ENCODE results near the gene ZER1. TPM values are rescaled to one million over a fixed set of nuclear protein-coding genes. Genes with fewer than 3 reads are reported as not detected.
A peak's percentile ranks its signal among the peaks of the same experiment; 100 is the strongest.

Gene ZER1
- total RNA-seq, 1 donor from 2014 or later: 18.7 TPM

- Mint-ChIP-seq H3K27me3 (ENCODE audit: low read depth) (no peaks in the 10 kb centered on the region), H3K9me3 (no peaks in the 10 kb centered on the region), H3K36me3 (ENCODE audit: low read depth) (peaks cover 20% of the 10 kb centered on the region), H3K27ac (peak overlapping the region; percentile 88), H3K4me1 (ENCODE audit: low read depth) (peaks cover 35% of the 10 kb centered on the region), H3K4me3 (ENCODE audit: low read depth) (peak overlapping the region; percentile 98)
- DNase-seq (ENCODE audit: low spot score): peak; percentile 37
- intact Hi-C loops (cut with micrococcal nuclease): loop anchor here (1.0 to 10.0 kb wide), 3 partner anchors 47 to 170 kb away; partner anchors contain the start of genes SPTAN1, TBC1D13 and ZER1
Measured at GRCh38 chr9:128724744-128725211, 46.9 kb downstream of the ZER1 start.

GRCh38 chr9:128723866-128724743 lies 47.6 kb downstream of the ZER1 start, which contains the start of gene ZDHHC12:
Gene ZDHHC12, minus strand, starts transcription at chr9:128724127. Its CDS starts 34 bp downstream, at chr9:128724093.
- Mint-ChIP-seq H3K36me3 (ENCODE audit: low read depth) (peaks cover 24% of the 10 kb centered on the region), H3K4me1 (ENCODE audit: low read depth) (peaks cover 35% of the 10 kb centered on the region), H3K4me3 (ENCODE audit: low read depth) (peak within 1 kb of the TSS; percentile 98), H3K27me3 (ENCODE audit: low read depth) (no peaks in the 10 kb centered on the region), H3K27ac (peak within 1 kb of the TSS; percentile 90), H3K9me3 (no peaks in the 10 kb centered on the region)
- DNase-seq (ENCODE audit: low spot score): peak; percentile 99
- intact Hi-C loops (cut with micrococcal nuclease): loop anchor here (1.0 to 10.0 kb wide), 3 partner anchors 47 to 169 kb away; partner anchors contain the start of genes SPTAN1, TBC1D13 and ZER1

- intact Hi-C loops (cut with micrococcal nuclease): loop anchor here (10.0 kb wide), 1 partner anchor 169 kb away; the partner anchor contains the start of gene SPTAN1
- H3K27ac Mint-ChIP-seq: peak overlapping the region; percentile 90
- H3K36me3 Mint-ChIP-seq (ENCODE audit: low read depth): peaks cover 24% of the 10 kb centered on the region
- H3K4me1 Mint-ChIP-seq (ENCODE audit: low read depth): peaks cover 35% of the 10 kb centered on the region
- no peaks in the 10 kb centered on the region for H3K9me3 Mint-ChIP-seq
- no peaks in the 10 kb centered on the region for H3K27me3 Mint-ChIP-seq (ENCODE audit: low read depth)
- DNase-seq (ENCODE audit: low spot score): no peak
- H3K4me3 Mint-ChIP-seq (ENCODE audit: low read depth): peak overlapping the region; percentile 98
Measured at GRCh38 chr9:128723352-128723865, 48.3 kb downstream of the ZER1 start.

- peaks cover 35% of the 10 kb centered on the region for H3K4me1 Mint-ChIP-seq (ENCODE audit: low read depth)
- peak overlapping the region; percentile 98 for H3K4me3 Mint-ChIP-seq (ENCODE audit: low read depth)
- intact Hi-C loops (cut with micrococcal nuclease): loop anchor here (10.0 kb wide), 1 partner anchor 168 kb away; the partner anchor contains the start of gene SPTAN1
Measured at GRCh38 chr9:128722380-128723351, 49.1 kb downstream of the ZER1 start.

GRCh38 chr9:128721487-128722010 lies 50.2 kb downstream of the ZER1 start:
- intact Hi-C loops (cut with micrococcal nuclease): loop anchor here (10.0 kb wide), 1 partner anchor 167 kb away; the partner anchor contains the start of gene SPTAN1
- H3K36me3 Mint-ChIP-seq (ENCODE audit: low read depth): peaks cover 26% of the 10 kb centered on the region
- no peaks in the 10 kb centered on the region for H3K9me3 Mint-ChIP-seq
- DNase-seq (ENCODE audit: low spot score): no peak
- H3K27ac Mint-ChIP-seq: no peak overlapping the region
- H3K27me3 Mint-ChIP-seq (ENCODE audit: low read depth): no peaks in the 10 kb centered on the region
- H3K4me1 Mint-ChIP-seq (ENCODE audit: low read depth): peaks cover 32% of the 10 kb centered on the region
- peak overlapping the region; percentile 13 for H3K4me3 Mint-ChIP-seq (ENCODE audit: low read depth)

More at GRCh38 chr9:128722380-128723351, 49.1 kb downstream of the ZER1 start:
- H3K27ac Mint-ChIP-seq: peak overlapping the region; percentile 90
- H3K9me3 Mint-ChIP-seq: no peaks in the 10 kb centered on the region
- peaks cover 24% of the 10 kb centered on the region for H3K36me3 Mint-ChIP-seq (ENCODE audit: low read depth)
- no peak for DNase-seq (ENCODE audit: low spot score)
- no peaks in the 10 kb centered on the region for H3K27me3 Mint-ChIP-seq (ENCODE audit: low read depth)

- Mint-ChIP-seq H3K36me3 (ENCODE audit: low read depth) (peaks cover 26% of the 10 kb centered on the region), H3K27me3 (ENCODE audit: low read depth) (no peaks in the 10 kb centered on the region), H3K27ac (peak overlapping the region; percentile 46), H3K4me1 (ENCODE audit: low read depth) (peaks cover 29% of the 10 kb centered on the region), H3K4me3 (ENCODE audit: low read depth) (peak overlapping the region; percentile 51), H3K9me3 (no peaks in the 10 kb centered on the region)
- no peak for DNase-seq (ENCODE audit: low spot score)
- intact Hi-C loops (cut with micrococcal nuclease): loop anchor here (10.0 kb wide), 1 partner anchor 166 kb away; the partner anchor contains the start of gene SPTAN1
Measured at GRCh38 chr9:128720841-128721486, 50.8 kb downstream of the ZER1 start.

GRCh38 chr9:128719919-128720605 lies 51.7 kb downstream of the ZER1 start:
- no peaks in the 10 kb centered on the region for H3K27me3 Mint-ChIP-seq (ENCODE audit: low read depth)
- intact Hi-C loops (cut with micrococcal nuclease): loop anchor here (10.0 kb wide), 1 partner anchor 165 kb away; the partner anchor contains the start of gene SPTAN1
- peaks cover 26% of the 10 kb centered on the region for H3K36me3 Mint-ChIP-seq (ENCODE audit: low read depth)
- peaks cover 22% of the 10 kb centered on the region for H3K4me1 Mint-ChIP-seq (ENCODE audit: low read depth)
- DNase-seq (ENCODE audit: low spot score): no peak
- H3K9me3 Mint-ChIP-seq: no peaks in the 10 kb centered on the region
- no peak overlapping the region for H3K4me3 Mint-ChIP-seq (ENCODE audit: low read depth)
- H3K27ac Mint-ChIP-seq: no peak overlapping the region

GRCh38 chr9:128718475-128718874 lies 53.3 kb downstream of the ZER1 start:
- intact Hi-C loops (cut with micrococcal nuclease): no loop called here
- peaks cover 14% of the 10 kb centered on the region for H3K4me1 Mint-ChIP-seq (ENCODE audit: low read depth)
- H3K36me3 Mint-ChIP-seq (ENCODE audit: low read depth): peaks cover 26% of the 10 kb centered on the region
- no peaks in the 10 kb centered on the region for H3K9me3 Mint-ChIP-seq
- H3K27me3 Mint-ChIP-seq (ENCODE audit: low read depth): no peaks in the 10 kb centered on the region
- DNase-seq (ENCODE audit: low spot score): no peak
- no peak overlapping the region for H3K27ac Mint-ChIP-seq
- H3K4me3 Mint-ChIP-seq (ENCODE audit: low read depth): no peak overlapping the region

- intact Hi-C loops (cut with micrococcal nuclease): no loop called here
- H3K27ac Mint-ChIP-seq: no peak overlapping the region
- H3K36me3 Mint-ChIP-seq (ENCODE audit: low read depth): peaks cover 26% of the 10 kb centered on the region
- H3K4me1 Mint-ChIP-seq (ENCODE audit: low read depth): peaks cover 10% of the 10 kb centered on the region
- H3K27me3 Mint-ChIP-seq (ENCODE audit: low read depth): no peaks in the 10 kb centered on the region
- DNase-seq (ENCODE audit: low spot score): no peak
- H3K4me3 Mint-ChIP-seq (ENCODE audit: low read depth): no peak overlapping the region
- H3K9me3 Mint-ChIP-seq: no peaks in the 10 kb centered on the region
Measured at GRCh38 chr9:128718047-128718446, 53.7 kb downstream of the ZER1 start.

GRCh38 chr9:128716581-128717254 lies 55.0 kb downstream of the ZER1 start:
- H3K4me3 Mint-ChIP-seq (ENCODE audit: low read depth): no peak overlapping the region
- H3K9me3 Mint-ChIP-seq: no peaks in the 10 kb centered on the region
- DNase-seq (ENCODE audit: low spot score): no peak
- H3K27ac Mint-ChIP-seq: no peak overlapping the region
- no peaks in the 10 kb centered on the region for H3K4me1 Mint-ChIP-seq (ENCODE audit: low read depth)
- peaks cover 20% of the 10 kb centered on the region for H3K36me3 Mint-ChIP-seq (ENCODE audit: low read depth)
- no peaks in the 10 kb centered on the region for H3K27me3 Mint-ChIP-seq (ENCODE audit: low read depth)
- intact Hi-C loops (cut with micrococcal nuclease): no loop called here

- no peaks in the 10 kb centered on the region for H3K9me3 Mint-ChIP-seq
- no peaks in the 10 kb centered on the region for H3K4me1 Mint-ChIP-seq (ENCODE audit: low read depth)
- no peak for DNase-seq (ENCODE audit: low spot score)
- H3K27ac Mint-ChIP-seq: no peak overlapping the region
- intact Hi-C loops (cut with micrococcal nuclease): no loop called here
- H3K27me3 Mint-ChIP-seq (ENCODE audit: low read depth): no peaks in the 10 kb centered on the region
- peaks cover 11% of the 10 kb centered on the region for H3K36me3 Mint-ChIP-seq (ENCODE audit: low read depth)
- H3K4me3 Mint-ChIP-seq (ENCODE audit: low read depth): no peak overlapping the region
Measured at GRCh38 chr9:128715436-128715750, 56.3 kb downstream of the ZER1 start.

Data from activated T-helper 2 cell treated with anti-CD3 and anti-CD28 coated beads, Interferon-gamma antibody, Interleukin-2, Interleukin-4, amounts not matched to agents 10 μg/mL and 5 μg/mL and 100 μg/mL, durations not matched to agents 14 hours and 24 hours and 36 hours (primary cell).